Neural progenitor cell (in vitro differentiated cells): ENCODE measurements around the gene MGLL. TPM values are rescaled to one million over a fixed set of nuclear protein-coding genes. Genes with fewer than 3 reads are reported as not detected.

Source experiments
- DNase-seq: peaks from one replicate; pipeline ENCODE4 v3.0.0-alpha.2; 2016; ENCODE audit warnings: low spot score
- H2AFZ ChIP-seq: fragments of 200-600 bp; sonication (generic); replicated peaks from 2 replicates; pipeline ENCODE4 v1.6.1; 2016; ENCODE audit warnings: antibody characterized with exemption
- H3F3A ChIP-seq: fragments of 200-600 bp; sonication (generic); 2 replicates; pipeline ENCODE4 v1.6.1; 2016; ENCODE audit warnings: antibody characterized with exemption, low read depth
- H3K27ac ChIP-seq: fragments of 200-600 bp; sonication (generic); 2 replicates; pipeline ENCODE4 v1.5.1; 2016; ENCODE audit warnings: mild to moderate bottlenecking
- H3K27me3 ChIP-seq: fragments of 200-600 bp; sonication (generic); 2 replicates; pipeline ENCODE4 v1.6.1; 2016; ENCODE audit warnings: mild to moderate bottlenecking, moderate library complexity
- H3K36me3 ChIP-seq: fragments of 200-600 bp; sonication (generic); 2 replicates; pipeline ENCODE4 v1.5.1; 2016
- H3K4me1 ChIP-seq: fragments of 200-600 bp; sonication (generic); 2 replicates; pipeline ENCODE4 v1.6.1; 2016; ENCODE audit warnings: mixed run types
- H3K4me2 ChIP-seq: fragments of 200-600 bp; sonication (generic); 2 replicates; pipeline ENCODE4 v1.6.1; 2016
- H3K4me3 ChIP-seq: fragments of 200-600 bp; sonication (generic); 2 replicates; pipeline ENCODE4 v1.5.1; 2016
- H3K79me2 ChIP-seq: fragments of 200-600 bp; sonication (generic); 2 replicates; pipeline ENCODE4 v1.6.1; 2016; ENCODE audit warnings: low read depth
- H3K9ac ChIP-seq: fragments of 200-600 bp; sonication (generic); 2 replicates; pipeline ENCODE4 v1.6.1; 2016
- H3K9me3 ChIP-seq: fragments of 200-600 bp; sonication (generic); 2 replicates; pipeline ENCODE4 v1.5.1; 2016; ENCODE audit warnings: low read depth
- H4K20me1 ChIP-seq: fragments of 200-600 bp; sonication (generic); 2 replicates; pipeline ENCODE4 v1.6.1; 2016; ENCODE audit warnings: low read depth
- H3K27ac Mint-ChIP-seq: 3 replicates; pipeline ENCODE4 v1.8.0; 2021; ENCODE audit warnings: mixed read lengths
- H3K27me3 Mint-ChIP-seq: 2 replicates; pipeline ENCODE4 v1.8.0; 2022; ENCODE audit warnings: low read depth, mild to moderate bottlenecking, inconsistent platforms, moderate library complexity, mixed read lengths; ENCODE audit not compliant: insufficient read depth
- H3K36me3 Mint-ChIP-seq: 3 replicates; pipeline ENCODE4 v1.8.0; 2021; ENCODE audit warnings: mixed read lengths
- H3K4me1 Mint-ChIP-seq: 3 replicates; pipeline ENCODE4 v1.8.0; 2021; ENCODE audit warnings: mixed read lengths
- H3K4me3 Mint-ChIP-seq: 3 replicates; pipeline ENCODE4 v1.8.0; 2021; ENCODE audit warnings: mild to moderate bottlenecking, moderate library complexity, mixed read lengths
- H3K9me3 Mint-ChIP-seq: 3 replicates; pipeline ENCODE4 v1.8.0; 2020; ENCODE audit warnings: mixed read lengths
- CTCF ChIP-seq: fragments of 200-600 bp; sonication (generic); IDR thresholded peaks from 2 replicates; pipeline ENCODE4 v1.5.1; 2017; ENCODE audit warnings: antibody characterized with exemption, mild to moderate bottlenecking
- EZH2 ChIP-seq: fragments of 200-600 bp; sonication (generic); IDR thresholded peaks from 2 replicates; pipeline ENCODE4 v1.6.1; 2017; ENCODE audit warnings: antibody characterized with exemption, mild to moderate bottlenecking, moderate library complexity
- EZH2phosphoT487 ChIP-seq: fragments of 200-600 bp; sonication (generic); IDR thresholded peaks from 2 replicates; pipeline ENCODE4 v1.6.1; 2017; ENCODE audit warnings: antibody characterized with exemption
- total RNA-seq: library from RNA; depleted of rRNA; stranded (reverse); fragments of >200 nt; gene quantifications from 2 replicates; pipeline ENCODE4 v1.2.3, GENCODE V29; 2015; ENCODE audit warnings: low replicate concordance

MGLL gene
- total RNA-seq, 1 donor from 2014 or later, result 0.15 TPM

- Mint-ChIP-seq H3K4me3 (no peak overlapping the region), H3K4me1 (peaks cover 21% of the 10 kb centered on the region), H3K27ac (no peak overlapping the region), H3K27me3 (peaks cover 11% of the 10 kb centered on the region), H3K36me3 (no peaks in the 10 kb centered on the region), H3K9me3 (peaks cover 14% of the 10 kb centered on the region)
- H3K4me2 ChIP-seq, result no peak overlapping the region
- H3F3A ChIP-seq, result peaks cover 11% of the 10 kb centered on the region
- H4K20me1 ChIP-seq, result no peaks in the 10 kb centered on the region
- H3K4me3 ChIP-seq, result no peak overlapping the region
- no peak overlapping the region for H3K9ac ChIP-seq
- no peaks in the 10 kb centered on the region for H3K79me2 ChIP-seq
- no peak for TF ChIP-seq EZH2
- no peak for TF ChIP-seq EZH2phosphoT487
- H3K36me3 ChIP-seq, result no peaks in the 10 kb centered on the region
- H3K9me3 ChIP-seq, result no peaks in the 10 kb centered on the region
- H3K4me1 ChIP-seq, result peaks cover 15% of the 10 kb centered on the region
- peaks cover 44% of the 10 kb centered on the region for H3K27me3 ChIP-seq
- H3K27ac ChIP-seq, result no peak overlapping the region
- no peak for DNase-seq
- no peak overlapping the region for H2AFZ ChIP-seq
Observed at GRCh38 chr3:127728417-127729015, 93.8 kb downstream of the MGLL start.

- Mint-ChIP-seq H3K27ac (no peak overlapping the region), H3K36me3 (no peaks in the 10 kb centered on the region), H3K9me3 (peaks cover 14% of the 10 kb centered on the region), H3K4me3 (no peak overlapping the region), H3K27me3 (peaks cover 11% of the 10 kb centered on the region), H3K4me1 (peaks cover 28% of the 10 kb centered on the region)
- no peak for TF ChIP-seq EZH2phosphoT487
- no peak for TF ChIP-seq CTCF
- TF ChIP-seq EZH2, result no peak
- no peak overlapping the region for H3K9ac ChIP-seq
- peaks cover 30% of the 10 kb centered on the region for H3K27me3 ChIP-seq
- no peaks in the 10 kb centered on the region for H3K9me3 ChIP-seq
- H3F3A ChIP-seq, result peaks cover 11% of the 10 kb centered on the region
- H2AFZ ChIP-seq, result no peak overlapping the region
- no peaks in the 10 kb centered on the region for H3K79me2 ChIP-seq
- no peaks in the 10 kb centered on the region for H4K20me1 ChIP-seq
- no peak for DNase-seq
- no peak overlapping the region for H3K4me3 ChIP-seq
- no peak overlapping the region for H3K27ac ChIP-seq
- no peak overlapping the region for H3K4me2 ChIP-seq
- peaks cover 18% of the 10 kb centered on the region for H3K4me1 ChIP-seq
- no peaks in the 10 kb centered on the region for H3K36me3 ChIP-seq
Observed at GRCh38 chr3:127726894-127727293, 95.4 kb downstream of the MGLL start.

- no peak overlapping the region for H2AFZ ChIP-seq
- no peak for TF ChIP-seq EZH2phosphoT487
- TF ChIP-seq EZH2, result no peak
- TF ChIP-seq CTCF, result no peak
- no peak overlapping the region for H3K27ac ChIP-seq
- Mint-ChIP-seq H3K4me3 (peak overlapping the region; percentile 43), H3K27ac (peak overlapping the region; percentile 50), H3K36me3 (no peaks in the 10 kb centered on the region), H3K9me3 (peaks cover 14% of the 10 kb centered on the region), H3K27me3 (peaks cover 7% of the 10 kb centered on the region), H3K4me1 (peaks cover 22% of the 10 kb centered on the region)
- no peak overlapping the region for H3K4me3 ChIP-seq
- no peak overlapping the region for H3K9ac ChIP-seq
- H3K79me2 ChIP-seq, result no peaks in the 10 kb centered on the region
- no peaks in the 10 kb centered on the region for H3K9me3 ChIP-seq
- H3F3A ChIP-seq, result peaks cover 7% of the 10 kb centered on the region
- H3K27me3 ChIP-seq, result peaks cover 3% of the 10 kb centered on the region
- no peaks in the 10 kb centered on the region for H4K20me1 ChIP-seq
- H3K4me1 ChIP-seq, result peaks cover 12% of the 10 kb centered on the region
- no peaks in the 10 kb centered on the region for H3K36me3 ChIP-seq
- H3K4me2 ChIP-seq, result peak overlapping the region; percentile 62
- peak; percentile 57 for DNase-seq
Observed at GRCh38 chr3:127723011-127723567, 99.2 kb downstream of the MGLL start.

- Histone ChIP-seq H2AFZ (no peak overlapping the region), H3K36me3 (no peaks in the 10 kb centered on the region), H3F3A (peaks cover 7% of the 10 kb centered on the region), H3K79me2 (no peaks in the 10 kb centered on the region), H3K9me3 (no peaks in the 10 kb centered on the region), H3K9ac (no peak overlapping the region), H3K4me3 (no peak overlapping the region), H3K4me1 (peaks cover 20% of the 10 kb centered on the region), H3K27ac (no peak overlapping the region), H4K20me1 (no peaks in the 10 kb centered on the region), H3K27me3 (peaks cover 3% of the 10 kb centered on the region), H3K4me2 (peak overlapping the region; percentile 62)
- Mint-ChIP-seq H3K4me3 (no peak overlapping the region), H3K4me1 (peaks cover 26% of the 10 kb centered on the region), H3K36me3 (no peaks in the 10 kb centered on the region), H3K9me3 (peaks cover 14% of the 10 kb centered on the region), H3K27me3 (peaks cover 7% of the 10 kb centered on the region), H3K27ac (peak overlapping the region; percentile 50)
- DNase-seq, result no peak
- no peak for TF ChIP-seq CTCF
- TF ChIP-seq EZH2, result no peak
- no peak for TF ChIP-seq EZH2phosphoT487
Observed at GRCh38 chr3:127722091-127722784, 100.1 kb downstream of the MGLL start.
